Sigmoid colon (tissue), 4 donors: ENCODE data around the gene PSMC6.

ENCODE experiments used
- CTCF ChIP-seq, 4 experiments: fragments of 450-650 bp in 3 of 4; fragments of 200-600 bp in 1 of 4; IDR thresholded peaks; one replicate each; pipeline ENCODE4 v1.5.1; 2016 to 2019; ENCODE audit warnings: antibody characterized with exemption in 4 of 4, mild to moderate bottlenecking in 3 of 4, moderate library complexity in 2 of 4
- EP300 ChIP-seq, 4 donors: sonication (generic); formaldehyde crosslinking; IDR thresholded peaks; one replicate each; pipeline ENCODE4 v1.6.1; 2017; ENCODE audit warnings: antibody characterized with exemption in 4 of 4
- POLR2A ChIP-seq, 2 donors: fragments of 450-650 bp; IDR thresholded peaks; one replicate each; pipeline ENCODE4 v1.6.1; 2016; ENCODE audit warnings: antibody characterized with exemption in 2 of 2, mild to moderate bottlenecking in 2 of 2, moderate library complexity in 2 of 2
- POLR2AphosphoS5 ChIP-seq, 4 donors: sonication (generic); formaldehyde crosslinking; IDR thresholded peaks; one replicate each; pipeline ENCODE4 v1.6.1; 2017; ENCODE audit warnings: antibody characterized with exemption in 4 of 4

DNA sequence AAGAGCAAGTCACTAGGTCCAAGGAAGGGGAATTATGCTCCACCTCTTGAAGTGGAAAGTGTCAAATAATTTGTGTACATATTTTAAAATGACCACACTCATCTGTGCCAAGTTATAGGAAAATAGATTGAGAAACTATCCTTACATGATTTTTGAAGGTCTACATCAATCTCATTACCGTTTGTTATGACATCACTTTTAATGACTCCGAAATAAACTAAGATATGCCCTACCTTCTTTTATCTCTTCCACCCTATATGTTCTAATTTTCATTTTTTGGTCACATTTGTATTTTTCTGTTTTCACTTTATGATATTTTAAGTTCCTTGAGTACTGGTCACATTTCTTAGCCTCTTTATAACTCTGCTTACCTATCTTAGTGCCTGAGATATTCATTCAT, 3.3 kb upstream of the PSMC6 start:
- TF ChIP-seq CTCF (IDR thresholded peaks at IDR 0.05), result no peak
- TF ChIP-seq EP300 (IDR thresholded peaks at IDR 0.05), result no peak
- no peak for TF ChIP-seq POLR2A (IDR thresholded peaks at IDR 0.05)
- TF ChIP-seq POLR2AphosphoS5 (IDR thresholded peaks at IDR 0.05), result no peak
